Stimulated activated CD8-positive, alpha-beta memory T cell treated with anti-CD3 and anti-CD28 coated beads, Interleukin-7, amount 100 ng/mL, for 1 hour (primary cell): ENCODE results near the gene CT45A1.
"Not testable (repeated sequence)": the region's sequence is repeated elsewhere in the genome, so short reads cannot be mapped to it uniquely, and the experiment has no call there.

ENCODE experiments used
- DNase-seq, 2 donors: peaks; one replicate each; pipeline ENCODE4 v3.0.0-alpha.2; 2020; ENCODE audit warnings: low read depth in 2 of 2

CT45A1 gene

GRCh38 chrX:135713183-135713689 is at the start of gene CT45A1:
TSS of gene CT45A1 (plus strand) at chrX:135713639. CDS start at chrX:135718941, 5,302 bp downstream.
- not testable (repeated sequence) for DNase-seq

GRCh38 chrX:135672979-135673378 is 40.5 kb upstream of the CT45A1 start:
- not testable (repeated sequence) for DNase-seq

- no peak for DNase-seq
Measured at GRCh38 chrX:135688137-135688536, 25.3 kb upstream of the CT45A1 start.

GRCh38 chrX:135695471-135695870 is 18.0 kb upstream of the CT45A1 start:
- no peak for DNase-seq

- no peak for DNase-seq
Measured at GRCh38 chrX:135697601-135698000, 15.8 kb upstream of the CT45A1 start.

DNA sequence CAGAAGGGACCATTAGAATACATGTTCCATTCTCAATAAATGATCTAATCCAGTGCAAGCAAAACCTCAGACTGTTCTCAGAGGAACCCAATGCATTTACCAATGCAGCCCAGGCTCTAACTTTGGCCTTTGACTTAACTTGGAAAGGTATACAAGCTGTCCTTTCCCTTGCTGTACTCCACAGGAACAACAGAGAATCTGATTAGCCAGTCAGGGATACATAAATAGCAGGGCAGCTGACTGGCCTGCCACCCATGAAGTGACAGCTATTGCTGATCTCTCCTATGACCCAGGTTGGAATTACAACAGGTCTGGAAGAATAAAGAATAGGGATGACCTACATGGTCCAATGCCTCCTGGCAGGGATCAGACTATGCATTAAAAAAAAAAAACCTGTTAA is 14.5 kb upstream of the CT45A1 start:
- DNase-seq: no peak

- DNase-seq: no peak
Measured at GRCh38 chrX:135707880-135708279, 5.6 kb upstream of the CT45A1 start.

GRCh38 chrX:135713795-135714194 is 356 bp downstream of the CT45A1 start:
- DNase-seq: no peak

GRCh38 chrX:135734666-135735065 is 21.2 kb downstream of the CT45A1 start:
- DNase-seq: not testable (repeated sequence)

- no peak for DNase-seq
Measured at GRCh38 chrX:135737366-135738071, 24.1 kb downstream of the CT45A1 start.

- DNase-seq: no peak
Measured at GRCh38 chrX:135740681-135741149, 27.3 kb downstream of the CT45A1 start.

DNA sequence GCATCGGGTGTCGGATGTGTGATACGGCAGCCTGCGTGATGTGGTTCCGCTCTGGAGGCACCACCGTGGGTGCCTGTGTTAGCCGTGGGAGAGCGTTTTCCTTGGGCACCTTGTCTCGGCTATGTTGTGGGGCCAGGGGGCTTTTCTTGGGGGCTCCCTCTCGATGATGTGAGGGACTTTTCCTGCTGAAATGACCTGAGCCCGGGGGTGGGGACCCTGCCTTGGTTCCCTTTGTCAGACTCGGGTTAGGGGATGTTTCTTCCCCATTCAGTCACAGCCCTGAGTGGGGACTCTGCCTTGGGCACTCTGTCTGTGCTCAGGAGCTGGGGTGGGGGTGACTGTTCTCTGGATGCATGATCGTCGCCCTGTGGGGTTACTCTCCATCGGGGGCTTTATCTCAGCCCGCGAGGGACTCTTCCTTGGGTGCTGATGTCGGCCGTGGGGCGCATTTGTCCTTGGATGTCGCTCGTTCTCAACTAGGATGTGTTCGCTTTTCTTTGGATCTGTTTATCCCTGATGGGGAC is 27.8 kb downstream of the CT45A1 start:
- no peak for DNase-seq

- not testable (repeated sequence) for DNase-seq
Measured at GRCh38 chrX:135744739-135745138, 31.3 kb downstream of the CT45A1 start.

GRCh38 chrX:135768091-135768490 is 54.7 kb downstream of the CT45A1 start, which contains the start of gene CT45A3:
TSS of gene CT45A3 (minus strand) at chrX:135768191. CDS start at chrX:135764444, 3,747 bp downstream.
- DNase-seq: not testable (repeated sequence)
